PC-3 (cell line): ENCODE results near the gene LNPEP. TPM values are rescaled to one million over a fixed set of nuclear protein-coding genes. Genes with fewer than 3 reads are reported as not detected.

Experiments
- ATAC-seq: fragments of 200-7000 bp; cut with Tn5 transposase; 2 replicates; pipeline ENCODE4 v1.9.1; 2020; ENCODE audit warnings: mild to moderate bottlenecking, moderate library complexity
- BruUV-seq: library from RNA; stranded (reverse); fragments of 400-500 nt; replicated peaks from 2 replicates; lab custom pipeline; 2021; lab: Mats Ljungman, UMichigan
- CTCF ChIA-PET: fragments of 300-600 bp; sonication (Branson Sonifier 250); formaldehyde crosslinking; loops from one replicate; lab custom pipeline; 2022; ENCODE audit warnings: antibody characterized with exemption; lab: Charles Lee
- POLR2A ChIA-PET: fragments of 300-600 bp; sonication (Branson Sonifier 250); formaldehyde crosslinking; loops from one replicate; lab custom pipeline; 2022; ENCODE audit warnings: antibody characterized with exemption; ENCODE audit not compliant: unreplicated experiment; lab: Charles Lee
- DNase-seq: peaks from one replicate; pipeline ENCODE4 v3.0.0-alpha.2; 2015
- H2AFZ ChIP-seq: fragments of 300-600 bp; sonication (generic); 2 replicates; pipeline ENCODE4 v1.6.0; 2016; ENCODE audit warnings: antibody characterized with exemption, low read length
- H3F3A ChIP-seq: fragments of 300-600 bp; sonication (generic); one replicate; pipeline ENCODE4 v1.6.0; 2017; ENCODE audit warnings: antibody characterized with exemption, low read length, control low read depth, mild to moderate bottlenecking; ENCODE audit not compliant: unreplicated experiment
- H3K27ac ChIP-seq: fragments of 300-600 bp; sonication (generic); 2 replicates; pipeline ENCODE4 v1.5.1; 2016; ENCODE audit warnings: mild to moderate bottlenecking, low read length
- H3K27me3 ChIP-seq: fragments of 300-600 bp; sonication (generic); 2 replicates; pipeline ENCODE4 v1.6.1; 2016; ENCODE audit warnings: low read length, mixed read lengths
- H3K36me3 ChIP-seq: fragments of 300-600 bp; sonication (generic); 2 replicates; pipeline ENCODE4 v1.6.1; 2016; ENCODE audit warnings: low read depth, mixed run types, low read length, mixed read lengths
- H3K4me1 ChIP-seq: fragments of 300-600 bp; sonication (generic); 2 replicates; pipeline ENCODE4 v1.5.1; 2016; ENCODE audit warnings: low read length; ENCODE audit not compliant: insufficient read depth
- H3K4me2 ChIP-seq: fragments of 300-600 bp; sonication (generic); 2 replicates; pipeline ENCODE4 v1.6.0; 2016; ENCODE audit warnings: low read length
- H3K4me3 ChIP-seq: fragments of 300-600 bp; sonication (generic); 2 replicates; pipeline ENCODE4 v1.5.1; 2016; ENCODE audit warnings: mild to moderate bottlenecking, low read length, mixed read lengths
- H3K79me2 ChIP-seq: fragments of 300-600 bp; sonication (generic); 2 replicates; pipeline ENCODE4 v1.6.1; 2017; ENCODE audit warnings: low read length, mixed read lengths
- H3K9ac ChIP-seq: fragments of 300-600 bp; sonication (generic); 2 replicates; pipeline ENCODE4 v1.6.0; 2016; ENCODE audit warnings: mild to moderate bottlenecking, low read length
- H3K9me2 ChIP-seq: fragments of 300-600 bp; sonication (generic); replicated peaks from 2 replicates; pipeline ENCODE4 v1.6.1; 2016; ENCODE audit warnings: mixed run types, low read length, mixed read lengths
- H3K9me3 ChIP-seq: fragments of 300-600 bp; sonication (generic); 2 replicates; pipeline ENCODE4 v1.6.1; 2016; ENCODE audit warnings: low read length, mixed read lengths
- H4K20me1 ChIP-seq: fragments of 300-600 bp; sonication (generic); 2 replicates; pipeline ENCODE4 v1.6.1; 2016; ENCODE audit warnings: low read length, mixed read lengths
- CTCF ChIP-seq: fragments of 300-600 bp; sonication (generic); conservative IDR thresholded peaks from 2 replicates; pipeline ENCODE4 v1.5.1; 2017; ENCODE audit warnings: antibody characterized with exemption, low read depth, mild to moderate bottlenecking, low read length
- EZH2 ChIP-seq: fragments of 300-600 bp; sonication (generic); IDR thresholded peaks from one replicate; pipeline ENCODE4 v1.6.1; 2017; ENCODE audit warnings: antibody characterized with exemption, mild to moderate bottlenecking, low read length; ENCODE audit not compliant: unreplicated experiment
- EZH2phosphoT487 ChIP-seq: fragments of 300-600 bp; sonication (generic); IDR thresholded peaks from 2 replicates; pipeline ENCODE4 v1.6.1; 2018; ENCODE audit warnings: mild to moderate bottlenecking, antibody characterized with exemption, low read length, borderline replicate concordance
- intact Hi-C: fragments of 100-400 bp; cut with micrococcal nuclease; formaldehyde crosslinking; loops from 2 replicates; pipeline ENCODE4 v1.9.0; 2023
- total RNA-seq: library from RNA; depleted of rRNA; stranded (reverse); fragments of >200 nt; gene quantifications from 2 replicates; pipeline ENCODE4 v1.2.3, GENCODE V29; 2014

LNPEP gene
- total RNA-seq, 1 experiment from 2014 or later, result 11.1 TPM

- H3K79me2 ChIP-seq, result no peaks in the 10 kb centered on the region
- H3K9ac ChIP-seq, result no peak overlapping the region
- peak overlapping the region; percentile 16 for H3K4me2 ChIP-seq
- intact Hi-C loops, result no loop called here
- H3K4me1 ChIP-seq, result peaks cover 15% of the 10 kb centered on the region
- peak; percentile 57 for ATAC-seq
- DNase-seq, result peak; percentile 38
- POLR2A ChIA-PET, result no interaction called here
- no TSS peak for BruUV-seq
- H3F3A ChIP-seq, result no peaks in the 10 kb centered on the region
- no peak for TF ChIP-seq EZH2
- no peak for TF ChIP-seq EZH2phosphoT487
- no peak for TF ChIP-seq CTCF
- no peaks in the 10 kb centered on the region for H4K20me1 ChIP-seq
- no peaks in the 10 kb centered on the region for H3K9me3 ChIP-seq
- no peak overlapping the region for H2AFZ ChIP-seq
- no peaks in the 10 kb centered on the region for H3K27me3 ChIP-seq
- no peak overlapping the region for H3K4me3 ChIP-seq
- peaks cover 5% of the 10 kb centered on the region; the same call in 1 of the 2 replicates for H3K36me3 ChIP-seq
- H3K27ac ChIP-seq, result no peak overlapping the region
- H3K9me2 ChIP-seq, result no peaks in the 10 kb centered on the region
- CTCF ChIA-PET, result no interaction called here
Measured at GRCh38 chr5:96901841-96902240, 34.0 kb upstream of the LNPEP start.

- intact Hi-C loops, result no loop called here
- no peaks in the 10 kb centered on the region for H3F3A ChIP-seq
- H3K4me1 ChIP-seq, result peaks cover 15% of the 10 kb centered on the region
- no peaks in the 10 kb centered on the region for H3K27me3 ChIP-seq
- H3K4me3 ChIP-seq, result no peak overlapping the region
- H3K9me3 ChIP-seq, result no peaks in the 10 kb centered on the region
- no peak overlapping the region for H3K27ac ChIP-seq
- ATAC-seq, result no peak
- H2AFZ ChIP-seq, result no peak overlapping the region
- no peak overlapping the region for H3K9ac ChIP-seq
- H3K36me3 ChIP-seq, result peaks cover 5% of the 10 kb centered on the region; the same call in 1 of the 2 replicates
- H4K20me1 ChIP-seq, result no peaks in the 10 kb centered on the region
- peak; percentile 35 for DNase-seq
- no peaks in the 10 kb centered on the region for H3K9me2 ChIP-seq
- H3K4me2 ChIP-seq, result no peak overlapping the region
- no peaks in the 10 kb centered on the region for H3K79me2 ChIP-seq
- TF ChIP-seq EZH2 (no peak), CTCF (no peak), EZH2phosphoT487 (no peak)
- ChIA-PET CTCF (no interaction called here), POLR2A (no interaction called here)
- no TSS peak for BruUV-seq
Measured at GRCh38 chr5:96902876-96903275, 33.0 kb upstream of the LNPEP start.

- H2AFZ ChIP-seq, result no peak overlapping the region
- H3K36me3 ChIP-seq, result peaks cover 5% of the 10 kb centered on the region; the same call in 1 of the 2 replicates
- no peak overlapping the region for H3K27ac ChIP-seq
- CTCF ChIA-PET, result no interaction called here
- POLR2A ChIA-PET, result no interaction called here
- no peaks in the 10 kb centered on the region for H3K27me3 ChIP-seq
- no peaks in the 10 kb centered on the region for H3K9me3 ChIP-seq
- no peak overlapping the region for H3K4me2 ChIP-seq
- no peak overlapping the region for H3K9ac ChIP-seq
- no peaks in the 10 kb centered on the region for H3K9me2 ChIP-seq
- ATAC-seq, result no peak
- H3K4me3 ChIP-seq, result no peak overlapping the region
- no peaks in the 10 kb centered on the region for H4K20me1 ChIP-seq
- no TSS peak for BruUV-seq
- H3K79me2 ChIP-seq, result no peaks in the 10 kb centered on the region
- no peak for TF ChIP-seq CTCF
- TF ChIP-seq EZH2, result no peak
- TF ChIP-seq EZH2phosphoT487, result no peak
- H3K4me1 ChIP-seq, result peaks cover 15% of the 10 kb centered on the region
- intact Hi-C loops, result no loop called here
- no peaks in the 10 kb centered on the region for H3F3A ChIP-seq
- DNase-seq, result peak; percentile 24
Measured at GRCh38 chr5:96903300-96903699, 32.6 kb upstream of the LNPEP start.
